Esophagus muscularis mucosa (tissue), 3 donors: Measurements from ENCODE around the gene DAPK3.
A peak's percentile ranks its signal among the peaks of the same experiment; 100 is the strongest.

ENCODE experiments used
- POLR2AphosphoS5 ChIP-seq, 2 donors: sonication (generic); formaldehyde crosslinking; IDR thresholded peaks; one replicate each; pipeline ENCODE4 v1.6.1; 2017; ENCODE audit warnings: antibody characterized with exemption in 2 of 2
- TF ChIP-seq, protein P1 (sequence below), 3 experiments: fragments of 200-600 bp in 2 of 3; fragments of 450-650 bp in 1 of 3; sonication (generic) in 2 of 3; IDR thresholded peaks; one replicate each; pipeline ENCODE4 v1.5.1; 2017 to 2019; ENCODE audit warnings: antibody characterized with exemption in 3 of 3, mild to moderate bottlenecking in 2 of 3, moderate library complexity in 1 of 3

DNA sequence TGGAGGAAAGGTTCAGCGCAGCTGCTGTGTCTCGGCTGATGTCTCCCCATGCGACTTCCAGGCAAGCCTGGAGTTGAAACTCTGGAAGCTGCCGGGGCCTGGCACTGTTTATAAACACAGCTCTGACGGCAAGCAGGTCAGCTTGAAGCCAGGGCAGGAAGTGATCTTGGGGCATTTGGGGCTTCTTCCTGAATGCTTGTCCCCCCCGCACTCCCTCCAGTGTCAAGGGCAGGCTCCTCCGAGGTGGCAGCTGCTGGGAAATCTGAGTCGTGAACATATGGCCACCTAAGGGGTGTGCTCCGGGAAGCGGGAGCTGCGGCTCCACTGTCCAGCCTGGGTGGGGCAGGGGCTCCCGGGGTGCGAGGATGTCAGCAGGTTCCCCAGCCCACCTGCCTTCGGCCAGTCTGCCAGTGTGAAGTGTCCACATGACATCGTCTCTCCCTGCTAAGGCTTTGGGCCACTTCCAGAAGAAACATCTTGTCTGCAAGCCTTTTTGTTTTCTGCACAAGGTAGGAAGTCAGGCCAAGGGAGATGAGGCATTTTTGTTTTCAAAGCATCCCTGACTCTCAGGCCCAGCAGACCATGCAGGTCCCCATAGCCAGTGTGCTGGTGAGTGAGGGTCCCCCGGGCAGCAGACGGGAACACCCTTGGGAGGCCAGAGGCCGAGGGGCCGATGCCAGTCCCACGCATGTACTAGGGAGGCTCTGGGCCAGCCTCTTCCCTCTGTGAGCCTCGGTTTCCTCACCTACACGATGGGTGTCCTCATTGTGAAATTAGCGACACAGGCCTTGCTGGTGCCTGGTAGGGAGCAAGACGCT lies 39.3 kb upstream of the DAPK3 start:
- TF ChIP-seq POLR2AphosphoS5 (IDR thresholded peaks at IDR 0.05) = peak in 1 of 2 donors; percentile 43
- TF ChIP-seq, protein P1, sequence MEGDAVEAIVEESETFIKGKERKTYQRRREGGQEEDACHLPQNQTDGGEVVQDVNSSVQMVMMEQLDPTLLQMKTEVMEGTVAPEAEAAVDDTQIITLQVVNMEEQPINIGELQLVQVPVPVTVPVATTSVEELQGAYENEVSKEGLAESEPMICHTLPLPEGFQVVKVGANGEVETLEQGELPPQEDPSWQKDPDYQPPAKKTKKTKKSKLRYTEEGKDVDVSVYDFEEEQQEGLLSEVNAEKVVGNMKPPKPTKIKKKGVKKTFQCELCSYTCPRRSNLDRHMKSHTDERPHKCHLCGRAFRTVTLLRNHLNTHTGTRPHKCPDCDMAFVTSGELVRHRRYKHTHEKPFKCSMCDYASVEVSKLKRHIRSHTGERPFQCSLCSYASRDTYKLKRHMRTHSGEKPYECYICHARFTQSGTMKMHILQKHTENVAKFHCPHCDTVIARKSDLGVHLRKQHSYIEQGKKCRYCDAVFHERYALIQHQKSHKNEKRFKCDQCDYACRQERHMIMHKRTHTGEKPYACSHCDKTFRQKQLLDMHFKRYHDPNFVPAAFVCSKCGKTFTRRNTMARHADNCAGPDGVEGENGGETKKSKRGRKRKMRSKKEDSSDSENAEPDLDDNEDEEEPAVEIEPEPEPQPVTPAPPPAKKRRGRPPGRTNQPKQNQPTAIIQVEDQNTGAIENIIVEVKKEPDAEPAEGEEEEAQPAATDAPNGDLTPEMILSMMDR (IDR thresholded peaks at IDR 0.05) = no peak
